GM12874 (cell line): ENCODE data around the gene PDS5A.

ENCODE experiments used
- CTCF ChIP-seq: IDR thresholded peaks from 2 replicates; pipeline ENCODE4 v1.5.1; 2011; ENCODE audit warnings: low read depth, mild to moderate bottlenecking, control low read depth, low read length, moderate library complexity; ENCODE audit not compliant: insufficient read depth

Gene PDS5A

GRCh38 chr4:39850727-39851126, 127.0 kb downstream of the PDS5A start:
- no peak for TF ChIP-seq CTCF

- no peak for TF ChIP-seq CTCF
Observed at GRCh38 chr4:39846705-39847104, 131.0 kb downstream of the PDS5A start.

- TF ChIP-seq CTCF, result no peak
Observed at GRCh38 chr4:39846120-39846519, 131.6 kb downstream of the PDS5A start.

GRCh38 chr4:39841894-39842293, 135.8 kb downstream of the PDS5A start:
- TF ChIP-seq CTCF, result no peak

- no peak for TF ChIP-seq CTCF
Observed at GRCh38 chr4:39840027-39840426, 137.7 kb downstream of the PDS5A start.

- TF ChIP-seq CTCF, result no peak
Observed at GRCh38 chr4:39834269-39834668, 143.4 kb downstream of the PDS5A start.

- no peak for TF ChIP-seq CTCF
Observed at GRCh38 chr4:39825741-39826231, 151.9 kb downstream of the PDS5A start.

GRCh38 chr4:39825090-39825489, 152.6 kb downstream of the PDS5A start:
- no peak for TF ChIP-seq CTCF
